ENCODE measurements around the gene LRWD1.
"Not testable (repeated sequence)": the region's sequence is repeated elsewhere in the genome, so short reads cannot be mapped to it uniquely, and the experiment has no call there.

Gene LRWD1

DNA sequence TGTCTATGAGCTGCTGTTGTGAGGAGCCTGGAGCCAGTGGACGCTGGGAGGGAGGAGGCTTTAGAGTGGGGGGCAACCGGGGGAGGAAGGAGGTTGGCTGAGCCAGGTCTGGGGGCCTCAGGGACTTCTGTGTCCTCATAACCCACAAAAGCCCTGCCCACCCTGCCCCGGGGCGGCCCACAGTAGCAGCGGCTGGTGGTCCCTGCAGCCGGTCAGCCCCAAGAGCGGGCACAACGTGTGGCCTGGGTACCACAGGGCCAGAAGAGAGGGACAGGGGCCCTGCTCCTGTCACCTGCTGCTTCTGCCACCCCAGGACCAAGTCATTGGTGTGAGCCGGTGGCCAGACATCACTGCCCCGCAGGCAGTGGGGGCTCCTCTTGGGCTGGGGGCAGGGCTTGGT lies 17.2 kb downstream of the LRWD1 start:
- not testable (repeated sequence) for H3K9ac ChIP-seq (ENCODE audit: low read length); H3K4me1 ChIP-seq (ENCODE audit: control insufficient read depth, insufficient read depth, low read length); H3K27ac ChIP-seq (ENCODE audit: low read depth, low read length); H3K9me3 ChIP-seq (ENCODE audit: control insufficient read depth, insufficient read depth, low read depth, low read length); H3K4me3 ChIP-seq (ENCODE audit: low read depth, low read length); H3K36me3 ChIP-seq (ENCODE audit: control insufficient read depth, insufficient read depth, low read length); H3K27me3 ChIP-seq (ENCODE audit: control insufficient read depth, insufficient read depth, low read length)

DNA sequence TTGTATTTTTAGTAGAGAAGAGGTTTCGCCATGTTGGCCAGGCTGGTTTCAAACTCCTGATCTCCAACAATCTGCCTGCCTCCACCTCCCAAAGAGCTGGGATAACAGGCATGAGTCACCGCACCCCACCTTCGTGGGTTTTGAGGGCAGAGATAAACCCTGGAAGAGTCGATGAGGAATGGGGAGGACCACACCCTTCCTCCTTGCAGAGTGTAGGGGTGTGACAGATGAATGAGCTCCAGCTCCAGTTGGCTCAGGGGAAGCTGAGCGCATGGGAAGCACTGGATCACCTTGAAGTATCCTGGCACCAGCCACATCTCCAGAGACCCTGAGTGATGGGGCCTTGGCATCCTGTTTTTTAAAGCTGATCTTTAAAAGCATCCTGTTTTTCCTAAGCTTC lies 19.5 kb downstream of the LRWD1 start:
- H3K27me3 ChIP-seq (ENCODE audit: control insufficient read depth, insufficient read depth, low read length); H3K27ac ChIP-seq (ENCODE audit: low read depth, low read length); H3K9me3 ChIP-seq (ENCODE audit: control insufficient read depth, insufficient read depth, low read depth, low read length); H3K4me1 ChIP-seq (ENCODE audit: control insufficient read depth, insufficient read depth, low read length); H3K36me3 ChIP-seq (ENCODE audit: control insufficient read depth, insufficient read depth, low read length); H3K9ac ChIP-seq (ENCODE audit: low read length); H3K4me3 ChIP-seq (ENCODE audit: low read depth, low read length): not testable (repeated sequence)

GRCh38 chr7:102490529-102491075 lies 25.8 kb downstream of the LRWD1 start:
- not testable (repeated sequence) for H3K27ac ChIP-seq (ENCODE audit: low read depth, low read length); H3K4me3 ChIP-seq (ENCODE audit: low read depth, low read length); H3K36me3 ChIP-seq (ENCODE audit: control insufficient read depth, insufficient read depth, low read length); H3K9me3 ChIP-seq (ENCODE audit: control insufficient read depth, insufficient read depth, low read depth, low read length); H3K4me1 ChIP-seq (ENCODE audit: control insufficient read depth, insufficient read depth, low read length); H3K9ac ChIP-seq (ENCODE audit: low read length); H3K27me3 ChIP-seq (ENCODE audit: control insufficient read depth, insufficient read depth, low read length)

DNA sequence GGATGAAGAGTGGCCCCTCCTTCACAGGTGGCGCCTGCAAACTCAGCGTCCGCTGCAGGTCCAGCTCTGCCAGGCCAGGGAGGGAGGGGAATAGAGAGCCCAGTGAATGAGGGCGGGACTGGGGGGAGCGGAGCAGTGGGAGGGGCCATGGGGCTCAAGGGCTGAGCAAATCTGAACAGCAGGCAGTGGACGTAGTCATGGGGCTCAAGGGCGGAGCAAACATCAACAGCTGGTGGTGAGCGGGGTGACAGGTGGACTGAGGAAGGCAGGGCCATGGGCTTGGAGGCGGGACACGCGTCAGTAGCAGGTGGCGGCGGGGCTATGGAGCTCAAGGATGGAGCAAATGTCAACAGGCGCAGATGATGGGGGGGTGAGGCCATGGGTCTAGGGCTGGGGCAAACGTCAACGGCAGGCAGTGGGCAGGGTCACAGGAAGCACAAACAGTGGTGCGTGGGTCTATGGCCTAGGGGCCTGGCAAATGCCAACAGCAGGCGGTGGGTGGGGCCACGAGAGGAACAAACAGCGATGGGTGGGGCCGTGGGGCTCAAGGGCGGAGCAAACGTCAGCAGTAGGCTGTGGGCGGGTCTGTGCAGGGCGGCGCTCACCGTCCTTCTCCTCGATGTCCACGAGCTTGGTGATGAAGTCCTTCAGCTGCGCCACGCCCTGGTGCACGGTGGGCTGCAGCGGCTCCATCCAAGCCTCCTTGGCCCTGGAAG lies 28.6 kb downstream of the LRWD1 start:
- not testable (repeated sequence) for H3K9ac ChIP-seq (ENCODE audit: low read length); H3K4me3 ChIP-seq (ENCODE audit: low read depth, low read length); H3K9me3 ChIP-seq (ENCODE audit: control insufficient read depth, insufficient read depth, low read depth, low read length); H3K27ac ChIP-seq (ENCODE audit: low read depth, low read length); H3K27me3 ChIP-seq (ENCODE audit: control insufficient read depth, insufficient read depth, low read length); H3K4me1 ChIP-seq (ENCODE audit: control insufficient read depth, insufficient read depth, low read length); H3K36me3 ChIP-seq (ENCODE audit: control insufficient read depth, insufficient read depth, low read length)

- not testable (repeated sequence) for H3K27me3 ChIP-seq (ENCODE audit: control insufficient read depth, insufficient read depth, low read length); H3K36me3 ChIP-seq (ENCODE audit: control insufficient read depth, insufficient read depth, low read length); H3K9ac ChIP-seq (ENCODE audit: low read length); H3K4me3 ChIP-seq (ENCODE audit: low read depth, low read length); H3K9me3 ChIP-seq (ENCODE audit: control insufficient read depth, insufficient read depth, low read depth, low read length); H3K27ac ChIP-seq (ENCODE audit: low read depth, low read length); H3K4me1 ChIP-seq (ENCODE audit: control insufficient read depth, insufficient read depth, low read length)
These were observed 29.2 kb downstream of the LRWD1 start for GRCh38 chr7:102494026-102494425.

GRCh38 chr7:102494473-102495149 lies 29.8 kb downstream of the LRWD1 start:
- H3K9me3 ChIP-seq (ENCODE audit: control insufficient read depth, insufficient read depth, low read depth, low read length); H3K27ac ChIP-seq (ENCODE audit: low read depth, low read length); H3K4me1 ChIP-seq (ENCODE audit: control insufficient read depth, insufficient read depth, low read length); H3K27me3 ChIP-seq (ENCODE audit: control insufficient read depth, insufficient read depth, low read length); H3K4me3 ChIP-seq (ENCODE audit: low read depth, low read length); H3K9ac ChIP-seq (ENCODE audit: low read length); H3K36me3 ChIP-seq (ENCODE audit: control insufficient read depth, insufficient read depth, low read length): not testable (repeated sequence)

GRCh38 chr7:102496861-102497260 lies 32.1 kb downstream of the LRWD1 start:
- not testable (repeated sequence) for H3K9me3 ChIP-seq (ENCODE audit: control insufficient read depth, insufficient read depth, low read depth, low read length); H3K4me1 ChIP-seq (ENCODE audit: control insufficient read depth, insufficient read depth, low read length); H3K27me3 ChIP-seq (ENCODE audit: control insufficient read depth, insufficient read depth, low read length); H3K9ac ChIP-seq (ENCODE audit: low read length); H3K4me3 ChIP-seq (ENCODE audit: low read depth, low read length); H3K27ac ChIP-seq (ENCODE audit: low read depth, low read length); H3K36me3 ChIP-seq (ENCODE audit: control insufficient read depth, insufficient read depth, low read length)

DNA sequence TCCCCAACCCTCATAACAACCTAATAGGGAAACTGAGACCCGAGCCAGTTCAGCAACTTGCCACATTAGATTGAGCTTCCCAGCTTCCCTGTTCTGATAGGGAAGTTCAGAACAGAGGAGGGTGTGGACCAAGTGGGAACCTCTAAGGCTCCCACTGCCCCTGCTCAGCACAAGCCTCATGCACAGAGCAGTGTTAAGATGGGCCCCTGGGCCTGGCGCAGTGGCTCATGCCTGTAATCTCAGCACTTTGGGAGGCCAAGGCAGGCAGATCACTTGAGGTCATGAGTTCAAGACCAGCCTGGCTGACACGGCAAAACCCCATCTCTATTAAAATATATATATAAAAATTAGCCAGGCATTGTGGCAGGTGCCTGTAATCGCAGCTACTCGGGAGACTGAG lies 32.5 kb downstream of the LRWD1 start:
- not testable (repeated sequence) for H3K27me3 ChIP-seq (ENCODE audit: control insufficient read depth, insufficient read depth, low read length); H3K4me3 ChIP-seq (ENCODE audit: low read depth, low read length); H3K36me3 ChIP-seq (ENCODE audit: control insufficient read depth, insufficient read depth, low read length); H3K27ac ChIP-seq (ENCODE audit: low read depth, low read length); H3K9ac ChIP-seq (ENCODE audit: low read length); H3K9me3 ChIP-seq (ENCODE audit: control insufficient read depth, insufficient read depth, low read depth, low read length); H3K4me1 ChIP-seq (ENCODE audit: control insufficient read depth, insufficient read depth, low read length)

DNA sequence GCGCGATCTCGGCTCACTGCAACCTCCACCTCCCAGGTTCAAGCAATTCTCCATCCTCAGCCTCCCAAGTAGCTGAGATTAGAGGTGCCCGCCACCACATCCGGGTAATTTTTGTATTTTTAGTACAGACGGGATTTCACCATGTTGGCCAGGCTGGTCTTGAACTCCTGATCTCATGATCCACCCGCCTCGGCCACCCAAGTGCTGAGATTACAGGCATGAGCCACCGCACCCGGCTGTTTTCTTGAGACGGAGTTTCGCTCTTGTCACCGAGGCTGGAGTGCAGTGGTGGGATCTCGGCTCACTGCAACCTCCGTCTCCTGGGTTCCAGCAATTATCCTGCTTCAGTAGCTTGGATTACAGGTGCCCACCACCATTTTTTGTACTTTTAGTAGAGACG lies 33.5 kb downstream of the LRWD1 start:
- H3K36me3 ChIP-seq (ENCODE audit: control insufficient read depth, insufficient read depth, low read length); H3K27me3 ChIP-seq (ENCODE audit: control insufficient read depth, insufficient read depth, low read length); H3K27ac ChIP-seq (ENCODE audit: low read depth, low read length); H3K9ac ChIP-seq (ENCODE audit: low read length); H3K4me3 ChIP-seq (ENCODE audit: low read depth, low read length); H3K4me1 ChIP-seq (ENCODE audit: control insufficient read depth, insufficient read depth, low read length); H3K9me3 ChIP-seq (ENCODE audit: control insufficient read depth, insufficient read depth, low read depth, low read length): not testable (repeated sequence)

GRCh38 chr7:102503141-102503540 lies 38.4 kb downstream of the LRWD1 start:
- not testable (repeated sequence) for H3K9me3 ChIP-seq (ENCODE audit: control insufficient read depth, insufficient read depth, low read depth, low read length); H3K4me1 ChIP-seq (ENCODE audit: control insufficient read depth, insufficient read depth, low read length); H3K27ac ChIP-seq (ENCODE audit: low read depth, low read length); H3K27me3 ChIP-seq (ENCODE audit: control insufficient read depth, insufficient read depth, low read length); H3K4me3 ChIP-seq (ENCODE audit: low read depth, low read length); H3K36me3 ChIP-seq (ENCODE audit: control insufficient read depth, insufficient read depth, low read length); H3K9ac ChIP-seq (ENCODE audit: low read length)

DNA sequence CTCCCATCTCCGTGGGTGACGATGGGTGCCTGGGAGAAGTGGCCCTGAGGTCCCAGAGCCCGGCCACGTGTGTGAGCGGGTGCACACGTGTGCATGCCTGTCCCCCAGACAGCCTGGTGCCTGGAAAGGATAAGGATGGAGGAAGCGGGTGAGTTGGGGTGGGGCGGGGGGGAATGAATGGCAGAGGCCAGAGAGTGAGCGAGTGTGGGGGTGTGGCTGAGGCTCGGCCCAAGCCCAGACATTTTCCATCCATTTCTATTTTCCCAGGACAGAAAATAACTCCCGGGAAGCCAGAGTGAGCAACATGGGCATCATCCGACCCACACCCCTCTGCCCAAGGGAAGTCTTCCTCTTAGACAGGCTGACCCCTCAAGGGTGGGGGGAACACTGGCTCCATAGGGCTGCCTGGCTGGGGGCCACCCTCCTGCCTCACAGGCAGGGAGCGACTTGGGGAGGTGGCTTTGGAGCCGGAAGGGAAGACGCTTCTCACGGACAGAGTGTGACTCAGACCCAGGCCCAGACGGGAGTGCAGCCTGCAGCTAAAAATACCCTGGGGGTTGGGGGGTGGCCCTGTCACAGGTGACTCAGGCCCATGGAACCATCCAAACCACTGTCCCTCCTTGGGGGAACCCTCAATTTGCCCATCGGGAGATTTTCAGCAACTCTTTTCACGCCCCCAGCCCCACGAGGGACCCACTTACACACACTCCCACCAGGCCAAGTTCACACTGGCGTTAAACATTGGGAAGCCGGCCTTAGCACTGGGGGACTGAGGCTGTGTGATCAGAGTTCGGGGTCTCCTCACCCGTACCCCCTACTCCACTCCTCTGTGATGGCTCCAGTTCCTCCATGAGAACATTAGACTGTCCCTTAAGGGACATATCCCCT lies 40.8 kb downstream of the LRWD1 start:
- not testable (repeated sequence) for H3K4me3 ChIP-seq (ENCODE audit: low read depth, low read length); H3K9me3 ChIP-seq (ENCODE audit: control insufficient read depth, insufficient read depth, low read depth, low read length); H3K27me3 ChIP-seq (ENCODE audit: control insufficient read depth, insufficient read depth, low read length); H3K36me3 ChIP-seq (ENCODE audit: control insufficient read depth, insufficient read depth, low read length); H3K4me1 ChIP-seq (ENCODE audit: control insufficient read depth, insufficient read depth, low read length); H3K9ac ChIP-seq (ENCODE audit: low read length); H3K27ac ChIP-seq (ENCODE audit: low read depth, low read length)
